Lower leg skin (tissue), 3 donors: ENCODE measurements around the gene KRTAP9-9.

ENCODE experiments used
- POLR2A ChIP-seq, 2 donors: fragments of 450-650 bp; IDR thresholded peaks; one replicate each; pipeline ENCODE4 v1.6.1; 2016 to 2017; ENCODE audit warnings: antibody characterized with exemption in 2 of 2, mild to moderate bottlenecking in 1 of 2, moderate library complexity in 1 of 2
- TF ChIP-seq, protein P1 (sequence below), 3 donors: fragments of 450-650 bp; IDR thresholded peaks; one replicate each; pipeline ENCODE4 v1.5.1; 2016; ENCODE audit warnings: antibody characterized with exemption in 3 of 3, mild to moderate bottlenecking in 3 of 3, moderate library complexity in 2 of 3

DNA sequence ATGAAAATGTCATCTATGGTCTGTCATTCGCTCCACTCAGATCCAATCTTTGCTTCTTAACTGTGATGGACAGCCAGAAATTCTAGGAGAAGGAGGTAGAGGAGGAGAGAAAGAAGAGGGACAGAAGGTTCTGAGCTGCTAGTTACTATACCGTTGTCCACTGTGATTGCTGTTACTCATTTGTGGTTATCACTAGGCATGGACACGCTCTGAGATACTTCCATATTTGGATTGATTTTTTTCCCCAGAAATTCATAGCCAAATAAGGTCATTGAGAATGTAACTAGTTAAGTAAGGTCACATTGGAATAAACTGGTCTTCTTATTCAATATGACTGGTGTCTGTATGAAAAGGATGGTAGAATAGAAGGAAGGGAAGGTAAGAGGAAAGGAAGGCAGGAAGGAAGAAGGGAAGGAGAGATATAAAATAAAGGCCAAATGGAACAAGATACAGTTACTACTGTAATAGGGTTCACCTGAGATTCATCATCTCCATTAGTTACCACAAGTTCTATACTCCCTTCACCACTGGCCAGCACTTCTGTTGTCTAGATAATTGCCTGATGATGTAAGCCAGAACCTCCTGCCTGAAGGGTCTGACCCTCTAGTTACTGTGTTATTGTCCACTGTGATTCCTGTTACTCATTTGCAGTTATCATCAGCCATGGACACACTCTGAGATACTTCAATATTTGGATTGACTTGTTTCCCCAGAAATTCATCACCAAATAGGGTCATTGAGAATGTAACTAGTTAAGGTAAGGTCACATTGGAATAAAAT, 23.2 kb downstream of the KRTAP9-9 start:
- TF ChIP-seq, protein P1, sequence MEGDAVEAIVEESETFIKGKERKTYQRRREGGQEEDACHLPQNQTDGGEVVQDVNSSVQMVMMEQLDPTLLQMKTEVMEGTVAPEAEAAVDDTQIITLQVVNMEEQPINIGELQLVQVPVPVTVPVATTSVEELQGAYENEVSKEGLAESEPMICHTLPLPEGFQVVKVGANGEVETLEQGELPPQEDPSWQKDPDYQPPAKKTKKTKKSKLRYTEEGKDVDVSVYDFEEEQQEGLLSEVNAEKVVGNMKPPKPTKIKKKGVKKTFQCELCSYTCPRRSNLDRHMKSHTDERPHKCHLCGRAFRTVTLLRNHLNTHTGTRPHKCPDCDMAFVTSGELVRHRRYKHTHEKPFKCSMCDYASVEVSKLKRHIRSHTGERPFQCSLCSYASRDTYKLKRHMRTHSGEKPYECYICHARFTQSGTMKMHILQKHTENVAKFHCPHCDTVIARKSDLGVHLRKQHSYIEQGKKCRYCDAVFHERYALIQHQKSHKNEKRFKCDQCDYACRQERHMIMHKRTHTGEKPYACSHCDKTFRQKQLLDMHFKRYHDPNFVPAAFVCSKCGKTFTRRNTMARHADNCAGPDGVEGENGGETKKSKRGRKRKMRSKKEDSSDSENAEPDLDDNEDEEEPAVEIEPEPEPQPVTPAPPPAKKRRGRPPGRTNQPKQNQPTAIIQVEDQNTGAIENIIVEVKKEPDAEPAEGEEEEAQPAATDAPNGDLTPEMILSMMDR (IDR thresholded peaks at IDR 0.05) = no peak
- TF ChIP-seq POLR2A (IDR thresholded peaks at IDR 0.05) = no peak
